Dermis microvascular lymphatic vessel endothelial cell (primary cell): Measurements from ENCODE around the gene TSPO. TPM values are rescaled to one million over a fixed set of nuclear protein-coding genes. Genes with fewer than 3 reads are reported as not detected.
"Not testable (repeated sequence)": the region's sequence is repeated elsewhere in the genome, so short reads cannot be mapped to it uniquely, and the experiment has no call there.

Experiments
- DNase-seq, 2 donors: peaks; one replicate each; pipeline versions ENCODE4 v3.0.0 to v3.0.0-alpha.2; 2010; ENCODE audit warnings: low read depth in 2 of 2
- total RNA-seq: library from RNA; depleted of rRNA; stranded (reverse); fragments of >200 nt; gene quantifications from 2 replicates; pipeline ENCODE4 v1.2.1, GENCODE V29; 2014

TSPO gene
- total RNA-seq, 1 donor from 2014 or later, result 296 TPM

- no peak for DNase-seq
These were observed 21.6 kb upstream of the TSPO start for GRCh38 chr22:43129426-43130425.

GRCh38 chr22:43131773-43132501 lies 19.4 kb upstream of the TSPO start:
- DNase-seq, result peak in 1 of 2 donors; percentile 37

DNA sequence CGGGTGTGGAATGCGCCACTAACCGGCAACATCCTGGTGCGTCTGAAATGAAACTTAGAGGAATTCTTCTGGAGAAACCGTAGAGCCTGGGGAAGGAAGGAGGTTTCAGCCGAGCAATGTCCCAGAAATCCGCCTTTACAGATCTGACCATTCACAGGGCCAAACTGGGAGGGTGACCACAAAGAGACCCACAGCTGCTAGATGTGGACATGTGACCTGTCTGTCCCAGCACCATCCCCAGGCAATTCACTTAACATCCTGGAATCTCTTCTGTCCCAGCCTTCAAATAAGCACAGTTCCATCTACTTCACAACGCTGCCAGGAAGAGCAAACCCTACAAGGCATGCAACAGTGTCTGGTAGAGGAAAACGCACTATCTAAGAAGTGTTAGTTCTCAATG lies 18.0 kb upstream of the TSPO start:
- no peak for DNase-seq

- no peak for DNase-seq
These were observed 16.8 kb upstream of the TSPO start for GRCh38 chr22:43134553-43134952.

DNA sequence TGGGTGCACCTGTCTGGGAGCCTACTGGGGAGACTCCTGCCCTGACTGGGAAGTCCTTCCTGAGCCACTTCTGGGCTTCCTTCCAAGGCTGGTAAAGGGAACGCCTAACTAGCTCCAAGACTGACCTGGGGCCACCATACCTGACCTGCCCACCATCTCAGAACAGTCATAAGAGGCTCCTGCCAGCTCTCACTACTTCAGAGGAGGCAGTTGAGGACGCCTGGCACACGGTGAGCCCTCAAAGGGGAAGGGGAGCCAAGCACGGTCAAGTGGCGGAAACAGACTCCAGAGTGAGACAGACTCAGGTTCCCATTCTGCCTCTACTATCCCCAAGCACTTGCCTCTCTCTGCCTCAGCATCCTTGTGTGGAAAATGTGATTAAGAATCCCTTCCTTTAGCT lies 15.8 kb upstream of the TSPO start:
- DNase-seq, result no peak

DNA sequence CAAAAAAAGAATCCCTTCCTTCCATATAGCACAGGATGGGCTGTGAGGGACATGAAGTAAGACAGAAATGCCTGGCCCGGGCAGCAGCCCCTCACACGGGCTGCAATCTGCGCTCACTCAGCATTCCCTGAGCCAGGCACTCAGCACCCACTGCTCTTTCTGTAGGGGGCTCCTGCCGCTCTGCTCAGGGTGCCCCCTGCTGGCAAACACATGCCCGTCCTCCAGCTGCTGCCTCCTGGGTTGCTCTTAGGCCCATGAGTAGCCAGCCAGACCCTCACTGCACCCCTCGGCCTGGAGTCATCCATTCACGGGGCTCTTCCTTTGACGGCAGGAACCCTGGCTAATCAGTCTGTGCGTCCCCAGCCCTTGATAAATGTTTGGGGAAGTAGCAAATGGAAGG lies 15.1 kb upstream of the TSPO start:
- peak; percentile 30 to 64 for DNase-seq

GRCh38 chr22:43136801-43137200 lies 14.6 kb upstream of the TSPO start:
- DNase-seq, result no peak

DNA sequence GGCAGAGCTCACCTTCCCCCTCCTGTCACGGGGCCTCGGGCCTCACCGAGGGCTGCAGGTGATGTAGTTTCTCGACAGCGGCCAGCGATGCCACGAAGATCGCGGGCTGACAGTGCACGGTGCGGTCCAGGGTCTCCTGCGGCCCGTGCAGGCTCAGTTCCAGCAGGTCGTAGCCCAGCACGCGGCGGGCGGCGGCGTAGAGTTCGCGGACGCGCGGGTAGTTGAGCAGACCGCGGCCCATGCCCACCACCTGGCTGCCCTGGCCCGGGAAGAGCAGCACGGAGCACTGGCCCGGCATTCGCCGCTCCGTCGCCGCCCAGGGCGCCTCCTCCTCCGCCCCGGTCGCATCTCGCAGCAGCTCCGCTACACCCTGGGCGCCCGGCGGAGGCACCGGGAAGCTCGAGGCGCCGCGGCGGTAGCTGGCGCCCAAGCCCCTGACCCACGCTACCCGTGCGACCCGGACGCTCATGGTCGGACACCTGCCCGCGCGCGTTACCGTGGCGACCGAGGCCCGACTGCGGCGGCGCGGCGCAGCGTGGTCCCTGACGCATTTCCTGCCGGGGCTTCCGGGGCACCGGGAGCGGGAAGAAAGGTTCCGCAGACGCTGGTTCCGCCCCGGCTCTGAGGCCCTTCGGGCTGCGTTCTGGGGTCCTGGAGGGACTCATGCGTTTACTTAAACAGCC lies 8.3 kb upstream of the TSPO start, which contains the start of gene MCAT:
MCAT (minus strand) TSS at position 519 of the 683 bp plus-strand sequence; CDS start at position 469, 50 bp downstream.
- DNase-seq, result peak; percentile 61 to 67

GRCh38 chr22:43144949-43145348 lies 6.4 kb upstream of the TSPO start:
- no peak for DNase-seq

DNA sequence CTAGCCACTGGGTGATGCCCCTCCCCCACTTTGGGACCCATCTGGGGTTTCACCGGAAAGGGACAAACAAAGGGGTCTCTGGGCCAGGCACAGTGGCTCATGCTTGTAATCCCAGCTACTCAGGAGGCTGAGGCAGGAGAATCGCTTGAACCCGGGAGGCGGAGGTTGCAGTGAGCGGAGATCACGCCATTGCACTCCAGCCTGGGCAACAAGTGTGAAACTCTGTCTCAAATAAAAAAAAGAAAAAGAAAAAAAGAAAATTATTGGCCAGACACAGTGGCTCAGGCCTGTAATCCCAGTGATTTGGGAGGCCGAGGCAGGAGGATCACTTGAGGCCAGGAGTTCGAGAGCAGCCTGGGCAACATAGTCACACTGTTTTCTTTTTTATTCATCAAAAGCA lies 6.0 kb upstream of the TSPO start:
- not testable (repeated sequence) for DNase-seq

- DNase-seq, result not testable (repeated sequence)
These were observed 5.0 kb upstream of the TSPO start for GRCh38 chr22:43146332-43146731.

GRCh38 chr22:43147821-43148220 lies 3.5 kb upstream of the TSPO start:
- DNase-seq, result no peak

- no peak for DNase-seq
These were observed 2.8 kb upstream of the TSPO start for GRCh38 chr22:43148581-43148980.

- no peak for DNase-seq
These were observed 590 bp upstream of the TSPO start for GRCh38 chr22:43150731-43151206.

- DNase-seq, result no peak
These were observed 621 bp downstream of the TSPO start for GRCh38 chr22:43152003-43152356.

DNA sequence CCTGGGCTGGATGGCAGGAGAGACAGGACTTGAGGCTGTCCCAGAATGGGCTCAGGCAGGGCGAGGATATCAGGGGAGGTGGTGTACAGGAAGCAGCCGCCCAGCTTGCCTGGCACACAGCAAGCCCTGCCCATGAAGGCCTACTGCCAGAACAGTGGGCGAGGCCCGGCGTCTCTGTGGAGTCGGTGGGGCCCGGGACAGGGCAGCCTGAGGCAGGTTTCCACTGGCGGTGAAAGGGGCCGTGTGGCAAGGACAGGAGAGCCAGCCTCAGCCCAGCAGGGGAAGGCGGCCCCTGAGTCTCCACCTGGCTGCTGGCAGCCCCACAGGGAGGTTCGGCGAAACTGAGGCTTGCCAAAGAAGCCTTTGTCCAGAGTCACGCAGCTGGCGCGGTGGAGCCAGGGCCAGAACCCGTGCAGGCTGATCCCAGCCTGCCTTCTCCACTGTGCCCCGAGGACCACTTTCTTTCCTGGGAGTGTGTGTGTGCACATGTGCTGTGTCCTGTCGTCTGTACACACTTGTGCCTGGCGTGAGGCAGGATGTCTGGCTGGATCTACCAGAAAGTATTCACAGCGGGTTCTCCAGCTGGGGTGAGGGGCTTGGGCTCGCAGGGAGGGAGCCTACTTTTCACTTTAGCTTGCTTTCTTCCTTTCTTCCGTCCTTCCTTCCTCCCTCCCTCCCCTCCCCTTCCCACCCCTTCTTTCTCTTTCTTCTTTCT lies 1.2 kb downstream of the TSPO start:
- DNase-seq, result peak in 1 of 2 donors; percentile 70

- DNase-seq, result no peak
These were observed 2.5 kb downstream of the TSPO start for GRCh38 chr22:43153899-43154298.

- no peak for DNase-seq
These were observed 3.7 kb downstream of the TSPO start for GRCh38 chr22:43154887-43155536.

- no peak for DNase-seq
These were observed 4.4 kb downstream of the TSPO start for GRCh38 chr22:43155789-43156188.

- DNase-seq, result no peak
These were observed 5.1 kb downstream of the TSPO start for GRCh38 chr22:43156413-43156812.
